ENCODE measurements around the gene COLGALT1.

COLGALT1 gene

GRCh38 chr19:17555929-17556813, 722 bp downstream of the COLGALT1 start (continued):
- TF ChIP-seq, protein P1, sequence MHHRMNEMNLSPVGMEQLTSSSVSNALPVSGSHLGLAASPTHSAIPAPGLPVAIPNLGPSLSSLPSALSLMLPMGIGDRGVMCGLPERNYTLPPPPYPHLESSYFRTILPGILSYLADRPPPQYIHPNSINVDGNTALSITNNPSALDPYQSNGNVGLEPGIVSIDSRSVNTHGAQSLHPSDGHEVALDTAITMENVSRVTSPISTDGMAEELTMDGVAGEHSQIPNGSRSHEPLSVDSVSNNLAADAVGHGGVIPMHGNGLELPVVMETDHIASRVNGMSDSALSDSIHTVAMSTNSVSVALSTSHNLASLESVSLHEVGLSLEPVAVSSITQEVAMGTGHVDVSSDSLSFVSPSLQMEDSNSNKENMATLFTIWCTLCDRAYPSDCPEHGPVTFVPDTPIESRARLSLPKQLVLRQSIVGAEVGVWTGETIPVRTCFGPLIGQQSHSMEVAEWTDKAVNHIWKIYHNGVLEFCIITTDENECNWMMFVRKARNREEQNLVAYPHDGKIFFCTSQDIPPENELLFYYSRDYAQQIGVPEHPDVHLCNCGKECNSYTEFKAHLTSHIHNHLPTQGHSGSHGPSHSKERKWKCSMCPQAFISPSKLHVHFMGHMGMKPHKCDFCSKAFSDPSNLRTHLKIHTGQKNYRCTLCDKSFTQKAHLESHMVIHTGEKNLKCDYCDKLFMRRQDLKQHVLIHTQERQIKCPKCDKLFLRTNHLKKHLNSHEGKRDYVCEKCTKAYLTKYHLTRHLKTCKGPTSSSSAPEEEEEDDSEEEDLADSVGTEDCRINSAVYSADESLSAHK (tag by site-specific recombination; IDR thresholded peaks at IDR 0.05) = no peak
- TF ChIP-seq ZXDB (tag by site-specific recombination; IDR thresholded peaks at IDR 0.05) = peak; percentile 77
- no peak for TF ChIP-seq ZNF555 (tag by site-specific recombination; conservative IDR thresholded peaks at IDR 0.05)
- no peak for TF ChIP-seq ZNF654 (tag by site-specific recombination; IDR thresholded peaks at IDR 0.05; ENCODE audit: low read depth)
- TF ChIP-seq ZNF48 (tag by site-specific recombination; IDR thresholded peaks at IDR 0.05) = no peak
- TF ChIP-seq ZNF174 (tag by site-specific recombination; IDR thresholded peaks at IDR 0.05) = no peak
- TF ChIP-seq ZNF423 (tag by site-specific recombination; IDR thresholded peaks at IDR 0.05) = no peak
- TF ChIP-seq, protein P2, sequence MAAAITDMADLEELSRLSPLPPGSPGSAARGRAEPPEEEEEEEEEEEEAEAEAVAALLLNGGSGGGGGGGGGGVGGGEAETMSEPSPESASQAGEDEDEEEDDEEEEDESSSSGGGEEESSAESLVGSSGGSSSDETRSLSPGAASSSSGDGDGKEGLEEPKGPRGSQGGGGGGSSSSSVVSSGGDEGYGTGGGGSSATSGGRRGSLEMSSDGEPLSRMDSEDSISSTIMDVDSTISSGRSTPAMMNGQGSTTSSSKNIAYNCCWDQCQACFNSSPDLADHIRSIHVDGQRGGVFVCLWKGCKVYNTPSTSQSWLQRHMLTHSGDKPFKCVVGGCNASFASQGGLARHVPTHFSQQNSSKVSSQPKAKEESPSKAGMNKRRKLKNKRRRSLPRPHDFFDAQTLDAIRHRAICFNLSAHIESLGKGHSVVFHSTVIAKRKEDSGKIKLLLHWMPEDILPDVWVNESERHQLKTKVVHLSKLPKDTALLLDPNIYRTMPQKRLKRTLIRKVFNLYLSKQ (tag by site-specific recombination; IDR thresholded peaks at IDR 0.05; ENCODE audit: borderline replicate concordance) = no peak
- TF ChIP-seq SCRT1 (tag by site-specific recombination; IDR thresholded peaks at IDR 0.05; ENCODE audit: borderline replicate concordance) = no peak
- TF ChIP-seq BCL11B (tag by site-specific recombination; IDR thresholded peaks at IDR 0.05; ENCODE audit: low read depth) = no peak

GRCh38 chr19:17556995-17557394, 1.5 kb downstream of the COLGALT1 start:
- ChIA-PET CTCF (interaction anchor here (0.7 to 2.4 kb wide), 5 partner anchors 17 to 290 kb away, joined by 3 to 25 read pairs (median 8); no protein-coding TSS in a partner anchor), POLR2A (interaction anchor here (2.1 kb wide), 1 partner anchor 23 kb away, joined by 7 read pairs; no protein-coding TSS in a partner anchor)
- H3K4me1 ChIP-seq (ENCODE audit: control insufficient read depth, insufficient read depth, low read length) = no peaks in the 10 kb centered on the region; the same call in 1 of the 2 replicates
- H3K4me3 ChIP-seq (ENCODE audit: low read depth, low read length) = no peak overlapping the region
- no peak for TF ChIP-seq ZNF785 (tag by site-specific recombination; IDR thresholded peaks at IDR 0.05)
- no peak for TF ChIP-seq ZNF10 (tag by site-specific recombination; IDR thresholded peaks at IDR 0.05)
- no peak for TF ChIP-seq ZNF596 (tag by site-specific recombination; IDR thresholded peaks at IDR 0.05)
- TF ChIP-seq ZNF112 (tag by site-specific recombination; IDR thresholded peaks at IDR 0.05) = no peak
- no peak for TF ChIP-seq ZNF391 (tag by site-specific recombination; IDR thresholded peaks at IDR 0.05; ENCODE audit: borderline replicate concordance, low read depth)
- no peak for TF ChIP-seq ZNF398 (tag by site-specific recombination; IDR thresholded peaks at IDR 0.05)
- TF ChIP-seq ZNF23 (tag by site-specific recombination; IDR thresholded peaks at IDR 0.05; ENCODE audit: borderline replicate concordance) = no peak
- TF ChIP-seq ZNF610 (tag by site-specific recombination; IDR thresholded peaks at IDR 0.05; ENCODE audit: borderline replicate concordance) = no peak
- no peak for TF ChIP-seq BCL11B (tag by site-specific recombination; IDR thresholded peaks at IDR 0.05; ENCODE audit: low read depth)
- no peak for TF ChIP-seq ZNF585B (tag by site-specific recombination; IDR thresholded peaks at IDR 0.05)
- no peak for TF ChIP-seq WT1 (tag by site-specific recombination; IDR thresholded peaks at IDR 0.05)
- no peak for TF ChIP-seq ZNF548 (tag by site-specific recombination; IDR thresholded peaks at IDR 0.05)
- no peak for TF ChIP-seq ZNF138 (tag by site-specific recombination; IDR thresholded peaks at IDR 0.05; ENCODE audit: borderline replicate concordance)
- TF ChIP-seq ZNF324 (tag by site-specific recombination; IDR thresholded peaks at IDR 0.05) = no peak
- TF ChIP-seq KLF9 (tag by site-specific recombination; IDR thresholded peaks at IDR 0.05; ENCODE audit: low read depth) = no peak
- TF ChIP-seq ZNF311 (tag by site-specific recombination; IDR thresholded peaks at IDR 0.05; ENCODE audit: borderline replicate concordance) = no peak
- TF ChIP-seq ZNF366 (tag by site-specific recombination; conservative IDR thresholded peaks at IDR 0.05) = no peak
- TF ChIP-seq ZNF521 (tag by site-specific recombination; IDR thresholded peaks at IDR 0.05) = no peak
- TF ChIP-seq, protein P3, sequence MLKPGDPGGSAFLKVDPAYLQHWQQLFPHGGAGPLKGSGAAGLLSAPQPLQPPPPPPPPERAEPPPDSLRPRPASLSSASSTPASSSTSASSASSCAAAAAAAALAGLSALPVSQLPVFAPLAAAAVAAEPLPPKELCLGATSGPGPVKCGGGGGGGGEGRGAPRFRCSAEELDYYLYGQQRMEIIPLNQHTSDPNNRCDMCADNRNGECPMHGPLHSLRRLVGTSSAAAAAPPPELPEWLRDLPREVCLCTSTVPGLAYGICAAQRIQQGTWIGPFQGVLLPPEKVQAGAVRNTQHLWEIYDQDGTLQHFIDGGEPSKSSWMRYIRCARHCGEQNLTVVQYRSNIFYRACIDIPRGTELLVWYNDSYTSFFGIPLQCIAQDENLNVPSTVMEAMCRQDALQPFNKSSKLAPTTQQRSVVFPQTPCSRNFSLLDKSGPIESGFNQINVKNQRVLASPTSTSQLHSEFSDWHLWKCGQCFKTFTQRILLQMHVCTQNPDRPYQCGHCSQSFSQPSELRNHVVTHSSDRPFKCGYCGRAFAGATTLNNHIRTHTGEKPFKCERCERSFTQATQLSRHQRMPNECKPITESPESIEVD (tag by site-specific recombination; IDR thresholded peaks at IDR 0.05) = no peak
- no peak overlapping the region for H3K27ac ChIP-seq (ENCODE audit: extremely low read depth, low read depth, low read length)
- peaks cover 23 to 35% of the 10 kb centered on the region in 2 experiments for H3K36me3 ChIP-seq (ENCODE audit: control insufficient read depth in 2 of 2, insufficient read depth in 1 of 2, low read length in 2 of 2)
- H3K9me3 ChIP-seq (ENCODE audit: control insufficient read depth, insufficient read depth, low read depth, low read length) = no peaks in the 10 kb centered on the region
